ENCODE results near the gene MUCL1.

DNA sequence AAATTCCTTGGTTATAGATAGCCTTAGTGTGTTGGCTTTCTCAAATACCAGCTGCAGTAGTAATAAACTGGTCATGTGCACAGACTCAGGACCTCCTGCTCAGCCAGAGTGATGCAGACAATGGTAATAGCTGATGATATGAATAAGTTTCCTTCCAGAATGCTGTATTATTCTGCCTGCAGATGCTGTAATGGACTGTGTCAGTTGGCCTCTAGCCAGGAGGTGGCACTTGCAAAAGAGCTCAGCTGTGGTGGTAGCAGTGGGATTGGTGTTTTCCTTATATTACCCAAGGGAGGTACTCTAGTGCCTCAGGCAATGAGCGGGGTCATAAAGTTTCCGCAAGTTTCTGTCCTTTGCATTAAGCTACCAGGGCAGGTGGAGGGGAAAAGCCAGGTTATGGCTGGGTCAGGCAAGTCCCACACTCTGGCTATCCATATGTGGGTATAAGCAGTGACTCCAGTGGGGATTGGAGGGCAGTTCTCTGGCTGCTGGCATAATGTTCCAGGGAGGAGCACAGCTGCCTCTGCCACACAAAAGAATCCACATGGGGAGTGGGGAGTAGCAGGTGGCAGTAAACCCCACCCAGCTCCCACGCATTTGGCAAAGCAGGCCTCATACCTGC, 14.0 kb upstream of the MUCL1 start:
- TF ChIP-seq YY1 (IDR thresholded peaks at IDR 0.05; ENCODE audit: insufficient read depth, insufficient read length) (no peak), ZNF274 (IDR thresholded peaks at IDR 0.05; ENCODE audit: low read depth, low read length) (no peak)

Data from NT2/D1 (cell line).